Fibroblast of villous mesenchyme (primary cell): ENCODE results near the gene ARHGAP10. TPM values are rescaled to one million over a fixed set of nuclear protein-coding genes. Genes with fewer than 3 reads are reported as not detected.
A peak's percentile ranks its signal among the peaks of the same experiment; 100 is the strongest.

Experiments
- DNase-seq: peaks from one replicate; pipeline ENCODE4 v3.0.0-alpha.2; 2010; ENCODE audit warnings: low read depth
- H3K4me3 ChIP-seq: 2 replicates; pipeline ENCODE4 v1.5.1; 2011; ENCODE audit warnings: low read depth, mild to moderate bottlenecking, low read length
- CTCF ChIP-seq: IDR thresholded peaks from 2 replicates; pipeline ENCODE4 v1.5.1; 2012; ENCODE audit warnings: low read depth, mild to moderate bottlenecking, low read length; ENCODE audit not compliant: insufficient read depth
- total RNA-seq: library from RNA; depleted of rRNA; stranded (reverse); fragments of >200 nt; gene quantifications from 2 replicates; pipeline ENCODE4 v1.2.3, GENCODE V29; 2012

ARHGAP10 gene
- total RNA-seq, 1 donor = 41.5 TPM

GRCh38 chr4:148112231-148112982, 380.5 kb downstream of the ARHGAP10 start:
- TF ChIP-seq CTCF = no peak
- no peak overlapping the region for H3K4me3 ChIP-seq
- DNase-seq = peak; percentile 12

- TF ChIP-seq CTCF = no peak
- no peak overlapping the region for H3K4me3 ChIP-seq
- DNase-seq = no peak
Measured at GRCh38 chr4:148114436-148114835, 382.5 kb downstream of the ARHGAP10 start.

GRCh38 chr4:148116264-148116663, 384.4 kb downstream of the ARHGAP10 start:
- no peak overlapping the region for H3K4me3 ChIP-seq
- peak; percentile 66 for DNase-seq
- TF ChIP-seq CTCF = no peak

GRCh38 chr4:148116969-148117368, 385.1 kb downstream of the ARHGAP10 start:
- DNase-seq = no peak
- no peak overlapping the region for H3K4me3 ChIP-seq
- TF ChIP-seq CTCF = no peak

- no peak overlapping the region for H3K4me3 ChIP-seq
- no peak for TF ChIP-seq CTCF
- no peak for DNase-seq
Measured at GRCh38 chr4:148118179-148118578, 386.3 kb downstream of the ARHGAP10 start.

- H3K4me3 ChIP-seq = no peak overlapping the region
- no peak for TF ChIP-seq CTCF
- no peak for DNase-seq
Measured at GRCh38 chr4:148118633-148119032, 386.7 kb downstream of the ARHGAP10 start.

GRCh38 chr4:148120216-148120615, 388.3 kb downstream of the ARHGAP10 start:
- DNase-seq = no peak
- H3K4me3 ChIP-seq = no peak overlapping the region
- TF ChIP-seq CTCF = no peak
